ENCODE data around the gene TCIRG1.

The TCIRG1 gene

DNA sequence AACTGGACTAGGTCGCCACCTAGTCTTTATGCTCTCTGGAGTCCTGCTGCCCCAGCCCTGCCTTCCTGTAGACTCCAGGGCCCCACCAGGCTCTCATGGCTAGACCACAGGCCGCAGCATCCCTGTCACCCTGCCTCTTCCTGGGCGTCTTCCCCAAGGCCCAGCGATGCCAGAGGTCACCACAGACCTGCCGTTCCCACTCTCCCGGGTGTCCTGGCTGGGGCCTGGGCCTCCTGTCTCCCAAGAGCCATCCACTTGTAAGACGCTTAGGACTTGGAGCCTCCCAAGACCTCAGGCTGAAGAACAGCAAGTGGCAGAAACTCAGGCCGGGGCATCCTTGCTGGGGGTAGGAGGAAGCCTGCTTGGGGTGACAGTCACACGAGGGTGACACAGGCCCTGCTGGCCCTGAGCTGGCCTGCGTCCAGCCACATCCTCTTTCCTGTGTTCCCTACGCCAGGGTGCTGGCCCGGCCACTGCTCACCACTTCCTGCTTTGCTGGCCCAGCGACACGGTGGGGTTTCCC lies 2.0 kb upstream of the TCIRG1 start:
- no peak for DNase-seq (ENCODE audit: low read depth)

DNA sequence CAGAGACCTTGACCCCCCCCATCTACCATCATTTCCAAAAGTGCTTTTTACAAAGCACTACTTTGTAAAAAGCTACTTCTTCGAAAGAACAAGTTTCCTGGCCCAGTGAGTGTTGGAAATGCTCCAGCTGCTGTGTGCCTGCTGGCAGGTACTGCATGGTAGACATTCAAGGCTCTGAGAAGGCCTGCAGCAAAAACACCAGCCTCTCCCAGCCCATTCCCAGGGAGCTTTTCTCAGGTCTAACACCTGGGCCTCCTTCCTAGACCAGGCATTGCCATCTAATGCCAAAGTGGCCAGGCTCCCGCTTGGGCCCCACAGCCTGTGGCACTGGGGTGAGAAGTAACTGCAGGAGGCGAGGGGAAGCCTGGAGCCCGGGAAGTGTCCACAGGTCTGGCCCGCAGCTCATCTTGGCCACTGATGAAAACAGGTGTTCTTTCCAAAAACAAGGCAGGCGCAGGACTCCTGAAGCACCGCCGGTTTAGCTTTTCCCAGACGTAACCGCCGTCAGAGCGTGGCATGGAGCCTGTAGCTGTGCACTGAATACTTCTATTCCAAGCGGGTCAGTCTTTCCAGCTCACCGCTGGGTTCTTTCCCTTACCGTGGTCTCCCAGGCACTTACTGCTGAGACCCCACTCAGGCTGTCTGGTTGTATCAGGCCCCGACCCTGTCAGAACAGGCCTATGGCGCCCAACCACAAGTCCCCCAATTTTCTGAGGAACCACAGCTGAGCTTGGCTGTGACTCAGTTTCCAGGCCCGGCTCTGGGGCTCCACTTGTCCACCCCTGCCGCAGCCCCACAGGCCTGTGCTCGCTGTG lies 1.2 kb upstream of the TCIRG1 start:
- DNase-seq (ENCODE audit: low read depth), result no peak

DNA sequence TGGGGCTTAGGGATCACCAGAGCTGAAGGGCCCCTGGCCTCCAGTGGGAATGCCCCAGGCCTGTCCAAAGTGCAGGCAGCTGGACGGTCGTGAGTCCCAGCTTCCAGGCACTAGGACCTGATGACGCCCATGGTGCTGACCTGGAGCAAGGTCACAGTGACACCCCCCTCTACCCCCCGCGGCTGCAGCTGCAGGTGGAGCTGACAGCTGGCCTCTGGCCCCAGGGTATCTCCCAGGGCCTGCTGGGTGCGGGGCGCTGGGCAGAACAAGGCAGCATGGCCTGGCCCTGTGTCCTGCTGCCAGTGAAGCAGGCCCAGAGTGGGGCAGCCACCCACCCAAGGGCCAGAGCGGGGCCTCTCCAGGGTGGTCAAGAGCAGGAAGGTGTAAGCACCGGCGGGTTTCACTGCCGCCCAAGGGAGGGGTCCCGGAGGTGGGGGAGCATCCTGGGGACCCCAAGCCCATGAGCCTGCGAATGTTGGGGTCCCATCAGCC lies 553 bp upstream of the TCIRG1 start:
- DNase-seq (ENCODE audit: low read depth), result no peak

DNA sequence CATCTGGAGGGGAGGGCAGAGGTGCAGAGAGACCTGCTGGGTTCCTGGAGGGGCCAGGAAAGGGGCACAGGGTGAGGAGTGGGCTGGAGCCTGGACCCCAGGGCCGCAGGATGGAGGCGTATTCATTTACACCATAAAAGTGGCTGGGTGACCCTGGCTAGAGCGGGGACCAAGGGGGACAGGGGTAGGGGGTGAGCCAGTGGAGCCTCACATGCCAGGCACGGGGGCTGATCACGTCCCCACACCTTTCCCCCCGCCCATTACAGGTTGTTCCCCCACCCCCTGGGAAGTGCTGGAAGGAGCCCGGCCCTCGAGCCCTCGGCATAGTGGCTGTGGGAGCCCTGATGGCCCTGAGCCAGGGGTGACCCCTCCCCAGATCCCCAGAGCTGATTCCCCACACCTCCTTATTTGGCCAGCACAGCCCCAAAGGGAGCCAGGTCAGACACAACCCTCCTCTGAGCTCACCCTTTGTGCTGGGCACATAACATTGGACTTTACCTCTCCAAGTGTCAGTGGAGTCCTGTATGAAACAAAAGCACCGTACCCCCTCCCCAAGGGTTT lies 781 bp downstream of the TCIRG1 start:
- no peak for DNase-seq (ENCODE audit: low read depth)

DNA sequence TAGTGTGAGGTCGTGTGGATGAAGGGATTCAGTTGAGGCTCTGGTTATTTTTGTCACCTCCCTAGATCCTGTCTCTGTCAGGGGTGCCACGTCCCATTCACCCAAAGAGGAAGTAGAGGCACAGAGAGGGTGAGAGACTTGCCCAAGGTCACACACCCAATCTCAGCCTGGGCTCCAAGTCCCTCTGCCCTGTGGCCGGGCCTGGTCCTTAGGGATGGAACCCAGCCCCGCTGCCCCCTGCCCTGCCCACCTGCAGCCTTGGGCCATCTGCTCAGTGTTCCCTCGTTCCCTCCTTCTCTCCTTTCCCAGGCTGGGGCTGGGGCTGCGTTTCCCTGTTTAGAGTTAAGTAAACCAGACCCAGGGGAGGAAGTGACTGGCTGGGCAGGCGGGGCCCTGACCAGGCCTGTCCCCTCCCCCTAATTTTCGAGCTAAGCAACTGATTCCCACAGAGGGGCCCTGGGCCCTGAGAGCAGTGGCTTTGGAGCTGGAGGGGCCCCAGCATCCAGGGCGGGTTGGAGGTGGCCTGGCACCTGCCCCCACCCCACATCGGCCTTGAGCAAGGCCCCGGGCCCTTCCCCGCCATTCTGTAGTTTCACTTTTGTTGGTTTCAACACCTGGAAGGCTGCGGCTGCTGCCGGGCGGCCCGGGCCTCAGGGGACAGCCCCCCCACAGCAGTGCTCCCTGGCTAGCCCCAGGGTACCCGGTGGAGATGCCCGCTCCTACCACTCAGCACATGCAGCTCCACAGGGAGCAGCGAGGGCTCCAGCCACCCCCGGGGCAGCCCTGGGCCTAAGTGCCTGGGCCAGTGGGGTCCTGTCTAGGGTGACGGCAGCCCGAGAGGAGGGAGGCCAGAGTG lies 1.5 kb downstream of the TCIRG1 start:
- DNase-seq (ENCODE audit: low read depth), result peak; percentile 24

DNA sequence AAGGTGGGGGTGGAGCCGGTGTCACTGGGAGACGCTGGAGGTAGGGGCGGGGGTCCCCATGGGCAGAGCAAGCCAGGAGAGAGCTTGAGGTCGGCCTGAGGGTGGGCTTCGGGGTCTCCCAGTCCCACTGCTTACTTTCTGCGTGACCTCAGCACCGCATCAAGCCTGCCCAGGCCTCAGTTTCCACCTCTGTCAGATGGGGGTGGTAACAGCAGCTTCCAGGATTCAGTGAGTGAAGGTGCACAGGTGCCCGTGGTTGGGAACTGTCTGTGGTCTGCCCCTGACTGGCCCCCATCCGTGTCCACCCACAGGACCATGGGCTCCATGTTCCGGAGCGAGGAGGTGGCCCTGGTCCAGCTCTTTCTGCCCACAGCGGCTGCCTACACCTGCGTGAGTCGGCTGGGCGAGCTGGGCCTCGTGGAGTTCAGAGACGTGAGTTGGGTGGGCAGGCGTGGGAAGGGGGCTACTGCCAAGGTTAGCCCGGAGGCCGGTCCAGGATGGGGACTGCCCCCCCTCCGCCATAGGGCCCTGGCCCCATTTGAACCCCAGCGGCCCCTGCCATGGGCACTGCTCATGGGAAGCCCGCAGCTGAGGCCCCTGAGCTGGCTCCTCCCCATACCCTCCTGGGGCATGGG lies 2.2 kb downstream of the TCIRG1 start:
- no peak for DNase-seq (ENCODE audit: low read depth)

DNA sequence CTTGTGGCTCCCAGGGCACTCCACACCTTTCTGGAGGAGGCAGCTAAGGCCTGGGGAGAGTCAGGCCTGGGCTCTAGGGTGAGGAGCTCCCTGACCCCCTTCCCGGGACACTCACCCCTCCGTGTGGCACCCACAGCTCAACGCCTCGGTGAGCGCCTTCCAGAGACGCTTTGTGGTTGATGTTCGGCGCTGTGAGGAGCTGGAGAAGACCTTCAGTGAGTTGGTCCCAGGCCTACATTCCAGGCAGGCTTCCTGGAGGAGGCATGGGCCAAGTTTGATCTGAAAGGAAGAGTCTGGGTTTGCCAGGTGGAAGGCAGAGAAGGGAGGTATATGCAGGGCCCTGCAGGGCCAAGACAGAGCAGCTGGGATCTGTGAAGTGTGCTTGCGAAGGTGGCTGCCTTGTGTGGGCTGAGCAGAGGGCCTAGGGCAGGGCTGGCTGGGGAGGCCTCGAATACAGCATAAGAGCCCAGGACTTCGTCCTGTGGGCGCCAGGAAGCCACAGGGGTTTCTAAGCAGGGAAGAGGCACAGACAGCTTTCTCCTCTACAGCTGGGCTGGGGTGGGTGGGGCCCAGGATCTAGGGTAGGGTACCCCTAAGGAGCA lies 2.9 kb downstream of the TCIRG1 start:
- no peak for DNase-seq (ENCODE audit: low read depth)

DNA sequence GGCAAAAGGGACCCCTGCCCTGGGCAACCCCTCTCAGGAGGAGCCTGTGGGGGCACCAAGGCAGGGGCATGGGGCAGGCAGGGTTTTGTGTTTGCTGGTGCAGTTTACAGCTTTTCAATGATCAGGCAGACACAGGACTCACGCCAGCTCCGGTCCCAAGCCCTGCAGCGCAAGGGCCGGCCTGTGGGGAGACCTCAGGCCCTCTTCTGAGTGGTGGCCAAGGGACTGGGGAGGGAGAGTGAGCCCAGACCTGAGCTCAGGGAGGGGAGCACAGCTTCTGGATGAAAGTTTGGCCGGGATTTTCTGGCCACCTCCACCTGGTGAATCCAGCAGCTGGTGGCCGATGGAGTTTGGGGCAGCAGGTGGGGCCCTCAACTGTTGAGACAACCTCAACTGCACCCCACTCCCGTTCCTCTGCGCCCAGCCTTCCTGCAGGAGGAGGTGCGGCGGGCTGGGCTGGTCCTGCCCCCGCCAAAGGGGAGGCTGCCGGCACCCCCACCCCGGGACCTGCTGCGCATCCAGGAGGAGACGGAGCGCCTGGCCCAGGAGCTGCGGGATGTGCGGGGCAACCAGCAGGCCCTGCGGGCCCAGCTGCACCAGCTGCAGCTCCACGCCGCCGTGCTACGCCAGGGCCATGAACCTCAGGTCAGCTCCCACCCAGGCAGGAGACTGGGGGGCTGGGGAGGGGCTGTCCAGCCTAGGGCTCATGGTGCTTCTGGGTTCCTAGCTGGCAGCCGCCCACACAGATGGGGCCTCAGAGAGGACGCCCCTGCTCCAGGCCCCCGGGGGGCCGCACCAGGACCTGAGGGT lies 3.6 kb downstream of the TCIRG1 start:
- DNase-seq (ENCODE audit: low read depth), result no peak

DNA sequence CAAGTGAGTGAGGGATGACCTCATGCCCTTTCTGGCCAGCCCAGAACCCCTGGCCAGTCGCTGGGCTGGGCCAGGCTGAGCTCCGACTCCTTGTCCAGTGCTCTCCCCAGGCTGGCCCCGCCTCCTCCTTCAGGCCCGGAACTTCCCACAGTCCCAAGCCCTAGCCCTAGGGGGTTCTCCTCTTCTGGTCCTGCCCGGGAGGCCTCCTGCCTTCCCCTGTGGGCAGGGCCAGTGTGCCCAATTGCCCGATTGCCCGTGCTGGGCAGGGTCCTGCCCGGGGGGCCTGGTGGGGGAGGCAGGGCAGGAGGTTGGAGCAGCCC lies 4.2 kb downstream of the TCIRG1 start:
- no peak for DNase-seq (ENCODE audit: low read depth)

DNA sequence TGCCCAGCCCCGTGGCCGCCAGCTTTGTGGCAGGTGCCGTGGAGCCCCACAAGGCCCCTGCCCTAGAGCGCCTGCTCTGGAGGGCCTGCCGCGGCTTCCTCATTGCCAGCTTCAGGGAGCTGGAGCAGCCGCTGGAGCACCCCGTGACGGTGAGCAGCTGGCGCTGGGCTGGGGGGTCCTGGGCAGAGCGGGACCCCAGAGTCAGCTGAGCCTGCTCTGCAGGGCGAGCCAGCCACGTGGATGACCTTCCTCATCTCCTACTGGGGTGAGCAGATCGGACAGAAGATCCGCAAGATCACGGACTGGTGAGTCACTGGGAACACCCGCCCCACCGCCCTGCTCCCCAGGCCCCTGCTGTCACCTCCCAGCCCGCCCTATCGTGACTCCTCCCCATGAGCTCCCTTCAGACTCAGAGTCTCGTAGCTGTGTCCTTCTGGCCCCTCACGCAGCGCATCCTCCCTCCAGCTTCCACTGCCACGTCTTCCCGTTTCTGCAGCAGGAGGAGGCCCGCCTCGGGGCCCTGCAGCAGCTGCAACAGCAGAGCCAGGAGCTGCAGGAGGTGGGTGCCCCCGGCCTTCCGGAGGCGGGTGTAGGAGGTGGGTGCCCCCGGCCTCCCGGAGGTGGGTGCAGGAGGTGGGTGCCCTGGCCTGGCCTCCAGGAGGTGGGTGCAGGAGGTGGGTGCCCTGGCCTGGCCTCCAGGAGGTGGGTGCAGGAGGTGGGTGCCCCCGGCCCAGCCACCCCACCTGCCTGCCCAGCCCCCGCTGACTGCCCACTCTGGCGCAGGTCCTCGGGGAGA lies 4.7 kb downstream of the TCIRG1 start:
- no peak for DNase-seq (ENCODE audit: low read depth)

DNA sequence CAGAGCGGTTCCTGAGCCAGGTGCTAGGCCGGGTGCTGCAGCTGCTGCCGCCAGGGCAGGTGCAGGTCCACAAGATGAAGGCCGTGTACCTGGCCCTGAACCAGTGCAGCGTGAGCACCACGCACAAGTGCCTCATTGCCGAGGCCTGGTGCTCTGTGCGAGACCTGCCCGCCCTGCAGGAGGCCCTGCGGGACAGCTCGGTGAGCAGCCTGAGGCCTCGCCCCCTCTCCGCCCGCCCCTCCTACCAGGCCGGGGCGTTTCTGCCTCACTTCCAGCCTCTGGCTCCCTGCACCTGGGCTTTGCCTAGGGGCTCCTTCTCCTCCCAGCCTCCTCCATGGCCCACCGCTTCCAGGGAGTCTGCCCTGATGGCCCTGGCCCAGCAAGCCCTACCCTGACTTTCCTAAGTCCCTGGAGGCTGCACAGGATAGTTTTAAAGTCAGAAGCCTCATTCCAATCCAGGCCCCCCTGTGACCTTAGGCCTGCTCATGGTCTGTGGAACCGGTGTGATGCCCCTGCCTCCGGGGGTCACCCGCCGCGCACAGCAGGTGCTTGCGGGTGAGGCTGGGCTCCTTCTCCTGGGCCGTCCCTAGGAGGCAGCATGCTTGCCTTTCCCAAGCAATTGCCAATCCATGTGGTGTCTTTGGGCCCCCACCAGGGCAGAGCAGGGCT lies 5.5 kb downstream of the TCIRG1 start:
- DNase-seq (ENCODE audit: low read depth), result no peak

DNA sequence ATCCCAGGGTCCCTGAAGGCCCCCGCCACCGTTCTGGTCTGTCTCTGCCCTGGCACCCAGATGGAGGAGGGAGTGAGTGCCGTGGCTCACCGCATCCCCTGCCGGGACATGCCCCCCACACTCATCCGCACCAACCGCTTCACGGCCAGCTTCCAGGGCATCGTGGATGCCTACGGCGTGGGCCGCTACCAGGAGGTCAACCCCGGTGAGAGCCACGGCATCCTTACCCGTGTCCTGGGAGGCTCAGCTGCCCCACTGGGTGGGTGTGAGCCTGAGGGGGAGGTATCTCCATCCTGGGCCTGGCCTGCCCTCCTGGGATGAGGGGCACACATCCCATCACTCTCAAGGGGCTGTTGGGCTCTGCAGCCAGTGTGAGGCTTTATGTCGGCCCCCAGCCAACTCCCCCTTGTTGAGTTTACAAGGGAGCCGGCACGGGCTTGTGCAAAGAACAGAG lies 6.1 kb downstream of the TCIRG1 start:
- no peak for DNase-seq (ENCODE audit: low read depth)

DNA sequence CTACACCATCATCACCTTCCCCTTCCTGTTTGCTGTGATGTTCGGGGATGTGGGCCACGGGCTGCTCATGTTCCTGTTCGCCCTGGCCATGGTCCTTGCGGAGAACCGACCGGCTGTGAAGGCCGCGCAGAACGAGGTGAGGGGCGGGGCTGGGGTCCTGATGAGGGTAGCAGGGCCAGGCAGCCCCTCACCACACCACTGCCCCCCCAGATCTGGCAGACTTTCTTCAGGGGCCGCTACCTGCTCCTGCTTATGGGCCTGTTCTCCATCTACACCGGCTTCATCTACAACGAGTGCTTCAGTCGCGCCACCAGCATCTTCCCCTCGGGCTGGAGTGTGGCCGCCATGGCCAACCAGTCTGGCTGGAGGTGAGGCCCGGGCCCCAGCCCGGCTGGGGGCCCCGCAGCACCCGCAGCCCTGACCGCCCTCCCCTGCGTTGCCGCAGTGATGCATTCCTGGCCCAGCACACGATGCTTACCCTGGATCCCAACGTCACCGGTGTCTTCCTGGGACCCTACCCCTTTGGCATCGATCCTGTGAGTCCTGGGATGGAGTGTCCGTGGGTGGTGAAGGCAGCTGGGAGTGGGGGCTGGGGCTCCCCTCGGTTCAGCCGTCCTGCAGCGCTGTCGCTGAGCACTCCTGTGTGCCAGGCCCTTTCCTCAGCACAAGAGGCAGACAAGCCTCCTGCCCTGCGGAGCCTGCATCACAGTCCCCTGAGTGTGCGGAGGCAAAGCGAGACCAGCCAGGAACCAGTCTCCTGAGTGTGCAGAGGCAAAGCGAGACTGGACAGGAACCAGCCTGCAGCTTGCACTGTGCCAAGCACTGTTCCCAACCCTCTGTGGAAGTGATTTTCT lies 8.8 kb downstream of the TCIRG1 start:
- no peak for DNase-seq (ENCODE audit: low read depth)

DNA sequence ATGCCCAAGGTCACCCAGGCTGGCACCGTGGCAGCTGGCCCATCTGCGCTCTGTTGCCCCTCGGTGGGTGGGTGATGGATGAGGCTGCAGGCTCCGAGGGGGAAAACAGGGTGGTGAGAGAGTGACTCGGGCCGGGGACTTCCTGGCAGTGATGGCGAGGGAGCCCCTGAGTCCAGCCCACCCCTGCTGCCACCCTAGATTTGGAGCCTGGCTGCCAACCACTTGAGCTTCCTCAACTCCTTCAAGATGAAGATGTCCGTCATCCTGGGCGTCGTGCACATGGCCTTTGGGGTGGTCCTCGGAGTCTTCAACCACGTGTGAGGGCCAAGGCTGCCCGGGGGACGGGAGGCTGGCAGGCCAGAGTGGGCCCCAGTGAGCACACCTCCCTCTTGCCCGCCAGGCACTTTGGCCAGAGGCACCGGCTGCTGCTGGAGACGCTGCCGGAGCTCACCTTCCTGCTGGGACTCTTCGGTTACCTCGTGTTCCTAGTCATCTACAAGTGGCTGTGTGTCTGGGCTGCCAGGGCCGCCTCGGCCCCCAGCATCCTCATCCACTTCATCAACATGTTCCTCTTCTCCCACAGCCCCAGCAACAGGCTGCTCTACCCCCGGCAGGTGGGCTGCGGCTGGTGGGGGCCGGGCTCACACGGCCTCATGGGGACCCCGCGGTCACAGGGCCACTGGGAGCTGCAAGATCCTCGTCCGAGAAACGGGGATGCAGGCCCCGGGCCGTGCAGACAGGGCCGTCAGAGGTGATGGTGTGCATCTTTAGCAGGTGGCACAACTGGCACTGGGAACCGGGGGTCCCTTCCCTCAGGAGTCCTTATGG lies 10.1 kb downstream of the TCIRG1 start:
- no peak for DNase-seq (ENCODE audit: low read depth)

DNA sequence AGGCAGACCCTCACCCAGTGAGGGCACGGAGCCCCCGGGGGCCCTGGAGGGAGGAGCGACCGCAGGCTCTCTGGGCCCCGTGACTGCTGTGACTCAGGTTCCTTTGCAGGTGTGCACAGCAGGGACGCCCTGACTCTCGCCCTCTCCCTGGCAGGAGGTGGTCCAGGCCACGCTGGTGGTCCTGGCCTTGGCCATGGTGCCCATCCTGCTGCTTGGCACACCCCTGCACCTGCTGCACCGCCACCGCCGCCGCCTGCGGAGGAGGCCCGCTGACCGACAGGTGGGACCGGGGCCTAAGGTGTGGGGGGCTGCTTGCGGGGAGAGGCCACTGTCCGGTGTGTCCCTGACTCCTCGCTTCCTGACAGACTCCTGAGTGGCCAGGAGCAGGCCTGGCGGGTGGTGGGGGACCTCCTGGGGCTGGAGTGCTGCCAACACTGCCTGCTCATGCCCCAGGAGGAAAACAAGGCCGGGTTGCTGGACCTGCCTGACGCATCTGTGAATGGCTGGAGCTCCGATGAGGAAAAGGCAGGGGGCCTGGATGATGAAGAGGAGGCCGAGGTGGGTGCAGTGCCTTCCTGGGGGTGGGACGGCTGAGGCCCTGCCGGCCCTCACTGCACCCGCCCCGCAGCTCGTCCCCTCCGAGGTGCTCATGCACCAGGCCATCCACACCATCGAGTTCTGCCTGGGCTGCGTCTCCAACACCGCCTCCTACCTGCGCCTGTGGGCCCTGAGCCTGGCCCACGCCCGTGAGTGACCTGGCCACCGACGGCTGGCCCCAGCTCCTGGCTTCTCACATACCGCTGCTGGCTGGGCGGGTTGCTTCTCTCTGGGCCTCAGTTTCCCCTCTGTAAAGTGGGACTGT lies 10.9 kb downstream of the TCIRG1 start:
- no peak for DNase-seq (ENCODE audit: low read depth)

DNA sequence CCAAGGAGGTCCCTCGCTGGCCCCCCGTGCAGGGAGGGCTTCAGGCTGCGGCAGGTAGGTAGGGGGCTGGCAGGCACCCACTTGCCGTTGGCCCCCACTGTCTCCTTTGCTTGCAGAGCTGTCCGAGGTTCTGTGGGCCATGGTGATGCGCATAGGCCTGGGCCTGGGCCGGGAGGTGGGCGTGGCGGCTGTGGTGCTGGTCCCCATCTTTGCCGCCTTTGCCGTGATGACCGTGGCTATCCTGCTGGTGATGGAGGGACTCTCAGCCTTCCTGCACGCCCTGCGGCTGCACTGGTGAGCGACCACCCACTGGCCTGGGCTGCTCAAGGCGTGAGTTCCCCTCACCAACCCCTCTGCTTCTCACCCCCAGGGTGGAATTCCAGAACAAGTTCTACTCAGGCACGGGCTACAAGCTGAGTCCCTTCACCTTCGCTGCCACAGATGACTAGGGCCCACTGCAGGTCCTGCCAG lies 11.6 kb downstream of the TCIRG1 start:
- DNase-seq (ENCODE audit: low read depth), result no peak

All from activated T-cell treated with anti-CD3 and anti-CD28 coated beads for 1 hour (primary cell).